ACC112 (cell line): Measurements from ENCODE around the gene TKFC.
A peak's percentile ranks its signal among the peaks of the same experiment; 100 is the strongest.

Experiments used
- H2AFZ ChIP-seq: fragments of 200-600 bp; sonication (generic); one replicate; pipeline ENCODE4 v1.6.0; 2017; ENCODE audit warnings: antibody characterized with exemption, low read length; ENCODE audit not compliant: unreplicated experiment
- H3K27ac ChIP-seq: fragments of 200-600 bp; sonication (generic); 2 replicates; pipeline ENCODE4 v1.5.1; 2014; ENCODE audit warnings: low read depth, mild to moderate bottlenecking, antibody characterized with exemption, low read length, moderate library complexity
- H3K27me3 ChIP-seq: fragments of 200-600 bp; sonication (generic); 2 replicates; pipeline ENCODE4 v1.6.1; 2014; ENCODE audit warnings: mild to moderate bottlenecking, antibody characterized with exemption, low read length, moderate library complexity, mixed read lengths; ENCODE audit not compliant: insufficient read depth
- H3K36me3 ChIP-seq: fragments of 200-600 bp; sonication (generic); 2 replicates; pipeline ENCODE4 v1.6.1; 2016; ENCODE audit warnings: mild to moderate bottlenecking, antibody characterized with exemption, low read length, moderate library complexity, mixed read lengths; ENCODE audit not compliant: insufficient read depth
- H3K4me1 ChIP-seq: fragments of 200-600 bp; sonication (generic); one replicate; pipeline ENCODE4 v1.6.1; 2016; ENCODE audit warnings: low read length, mixed read lengths; ENCODE audit not compliant: insufficient read depth, unreplicated experiment, control insufficient read depth
- H3K4me3 ChIP-seq: fragments of 200-600 bp; sonication (generic); 2 replicates; pipeline ENCODE4 v1.5.1; 2014; ENCODE audit warnings: mild to moderate bottlenecking, low read depth, low read length
- H3K79me2 ChIP-seq: fragments of 200-600 bp; sonication (generic); one replicate; pipeline ENCODE4 v1.6.0; 2016; ENCODE audit warnings: low read length; ENCODE audit not compliant: control insufficient read depth, unreplicated experiment, insufficient read depth

Gene TKFC

GRCh38 chr11:61332797-61333549 lies at the start of gene TKFC, which contains the start of gene DDB1:
TKFC (plus strand) TSS chr11:61333228; CDS start chr11:61334729, 1,501 bp downstream.
DDB1 (minus strand) TSS chr11:61333105; CDS start chr11:61332968, 137 bp downstream.
- H3K79me2 ChIP-seq: peaks cover 51% of the 10 kb centered on the region
- H2AFZ ChIP-seq: peak within 1 kb of the TSS; percentile 87
- H3K27me3 ChIP-seq: no peaks in the 10 kb centered on the region
- peak within 1 kb of the TSS; percentile 77 for H3K27ac ChIP-seq
- peaks cover 13% of the 10 kb centered on the region for H3K36me3 ChIP-seq
- H3K4me1 ChIP-seq: peaks cover 34% of the 10 kb centered on the region
- H3K4me3 ChIP-seq: peak within 1 kb of the TSS; percentile 97

- Histone ChIP-seq H3K27me3 (no peaks in the 10 kb centered on the region), H3K4me3 (no peak overlapping the region), H3K79me2 (no peaks in the 10 kb centered on the region), H2AFZ (no peak overlapping the region), H3K27ac (no peak overlapping the region), H3K36me3 (no peaks in the 10 kb centered on the region), H3K4me1 (no peaks in the 10 kb centered on the region)
Measured at GRCh38 chr11:61283613-61284012, 49.4 kb upstream of the TKFC start.

GRCh38 chr11:61287338-61287977 lies 45.6 kb upstream of the TKFC start:
- Histone ChIP-seq H3K4me1 (no peaks in the 10 kb centered on the region), H2AFZ (no peak overlapping the region), H3K27me3 (no peaks in the 10 kb centered on the region), H3K79me2 (no peaks in the 10 kb centered on the region), H3K36me3 (no peaks in the 10 kb centered on the region), H3K27ac (no peak overlapping the region), H3K4me3 (no peak overlapping the region)

GRCh38 chr11:61290905-61291690 lies 41.9 kb upstream of the TKFC start:
- Histone ChIP-seq H3K4me3 (no peak overlapping the region), H2AFZ (no peak overlapping the region), H3K27ac (no peak overlapping the region)

GRCh38 chr11:61292356-61292755 lies 40.7 kb upstream of the TKFC start:
- Histone ChIP-seq H3K27ac (no peak overlapping the region), H3K4me1 (peaks cover 13% of the 10 kb centered on the region), H2AFZ (no peak overlapping the region), H3K27me3 (no peaks in the 10 kb centered on the region), H3K36me3 (no peaks in the 10 kb centered on the region), H3K4me3 (no peak overlapping the region), H3K79me2 (no peaks in the 10 kb centered on the region)

More at GRCh38 chr11:61290905-61291690, 41.9 kb upstream of the TKFC start:
- no peaks in the 10 kb centered on the region for H3K79me2 ChIP-seq
- no peaks in the 10 kb centered on the region for H3K27me3 ChIP-seq
- H3K4me1 ChIP-seq: peaks cover 8% of the 10 kb centered on the region
- H3K36me3 ChIP-seq: no peaks in the 10 kb centered on the region

- H3K27me3 ChIP-seq: no peaks in the 10 kb centered on the region
Measured at GRCh38 chr11:61293867-61294716, 38.9 kb upstream of the TKFC start.

GRCh38 chr11:61294717-61295595 lies 38.1 kb upstream of the TKFC start, which contains the start of gene VWCE:
VWCE (minus strand) TSS chr11:61295316; CDS start chr11:61295037, 279 bp downstream.
- Histone ChIP-seq H3K4me1 (peaks cover 32% of the 10 kb centered on the region), H3K27me3 (no peaks in the 10 kb centered on the region), H3K36me3 (peaks cover 8% of the 10 kb centered on the region; the same call in 1 of the 2 replicates), H3K4me3 (peak within 1 kb of the TSS; percentile 69), H3K27ac (no peak within 1 kb of the TSS; the same call in 1 of the 2 replicates), H3K79me2 (no peaks in the 10 kb centered on the region), H2AFZ (no peak within 1 kb of the TSS)

More at GRCh38 chr11:61293867-61294716, 38.9 kb upstream of the TKFC start:
- Histone ChIP-seq H3K36me3 (no peaks in the 10 kb centered on the region; the same call in 1 of the 2 replicates), H2AFZ (no peak overlapping the region), H3K4me3 (peak overlapping the region; percentile 69), H3K4me1 (peaks cover 30% of the 10 kb centered on the region), H3K27ac (no peak overlapping the region; the same call in 1 of the 2 replicates), H3K79me2 (no peaks in the 10 kb centered on the region)

GRCh38 chr11:61295596-61295926 lies 37.5 kb upstream of the TKFC start:
- peaks cover 32% of the 10 kb centered on the region for H3K4me1 ChIP-seq
- no peak overlapping the region for H2AFZ ChIP-seq
- no peaks in the 10 kb centered on the region for H3K27me3 ChIP-seq
- no peak overlapping the region for H3K4me3 ChIP-seq
- H3K27ac ChIP-seq: no peak overlapping the region
- peaks cover 12% of the 10 kb centered on the region; the same call in 1 of the 2 replicates for H3K36me3 ChIP-seq
- no peaks in the 10 kb centered on the region for H3K79me2 ChIP-seq

- H3K4me3 ChIP-seq: peak overlapping the region; percentile 7; the same call in 1 of the 2 replicates
- peaks cover 28% of the 10 kb centered on the region; the same call in 1 of the 2 replicates for H3K36me3 ChIP-seq
- H3K27me3 ChIP-seq: no peaks in the 10 kb centered on the region
- H3K27ac ChIP-seq: peak overlapping the region; percentile 84
- peaks cover 32% of the 10 kb centered on the region for H3K4me1 ChIP-seq
- H2AFZ ChIP-seq: no peak overlapping the region
- H3K79me2 ChIP-seq: no peaks in the 10 kb centered on the region
Measured at GRCh38 chr11:61297341-61297740, 35.7 kb upstream of the TKFC start.
